DMS114 treated with DMSO at 0.1 percent for 48 hours (cell line): ENCODE measurements around the gene SKAP1.

ENCODE experiments used
- DNase-seq: peaks from one replicate; lab custom pipeline; 2025; ENCODE audit not compliant: unreplicated experiment; lab: John Stamatoyannopoulos, UW

Gene SKAP1

GRCh38 chr17:48125829-48126531 lies 304.0 kb downstream of the SKAP1 start:
- DNase-seq: no peak

- no peak for DNase-seq
These were observed 306.1 kb downstream of the SKAP1 start for GRCh38 chr17:48123776-48124388.

DNA sequence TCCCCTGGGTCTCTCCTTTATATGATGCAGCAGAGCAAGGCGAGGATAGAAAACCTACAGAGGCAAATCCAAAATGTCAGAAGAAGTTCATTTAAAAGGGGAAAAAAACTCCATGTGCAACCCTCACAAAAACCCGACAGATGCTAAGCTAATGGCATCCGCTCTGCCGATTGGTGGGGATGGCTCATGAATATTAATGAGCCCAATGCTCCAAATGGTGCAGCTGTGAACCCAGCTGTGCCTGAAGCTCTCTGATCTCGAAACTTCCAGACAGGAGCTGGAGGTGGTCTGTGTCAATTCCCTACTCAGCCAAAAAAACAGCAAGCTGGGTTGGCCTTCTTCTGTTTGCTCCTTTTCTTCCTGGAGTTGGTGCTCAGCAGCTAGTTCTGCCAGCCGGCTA lies 306.9 kb downstream of the SKAP1 start:
- no peak for DNase-seq

GRCh38 chr17:48122665-48123045 lies 307.4 kb downstream of the SKAP1 start:
- no peak for DNase-seq

DNA sequence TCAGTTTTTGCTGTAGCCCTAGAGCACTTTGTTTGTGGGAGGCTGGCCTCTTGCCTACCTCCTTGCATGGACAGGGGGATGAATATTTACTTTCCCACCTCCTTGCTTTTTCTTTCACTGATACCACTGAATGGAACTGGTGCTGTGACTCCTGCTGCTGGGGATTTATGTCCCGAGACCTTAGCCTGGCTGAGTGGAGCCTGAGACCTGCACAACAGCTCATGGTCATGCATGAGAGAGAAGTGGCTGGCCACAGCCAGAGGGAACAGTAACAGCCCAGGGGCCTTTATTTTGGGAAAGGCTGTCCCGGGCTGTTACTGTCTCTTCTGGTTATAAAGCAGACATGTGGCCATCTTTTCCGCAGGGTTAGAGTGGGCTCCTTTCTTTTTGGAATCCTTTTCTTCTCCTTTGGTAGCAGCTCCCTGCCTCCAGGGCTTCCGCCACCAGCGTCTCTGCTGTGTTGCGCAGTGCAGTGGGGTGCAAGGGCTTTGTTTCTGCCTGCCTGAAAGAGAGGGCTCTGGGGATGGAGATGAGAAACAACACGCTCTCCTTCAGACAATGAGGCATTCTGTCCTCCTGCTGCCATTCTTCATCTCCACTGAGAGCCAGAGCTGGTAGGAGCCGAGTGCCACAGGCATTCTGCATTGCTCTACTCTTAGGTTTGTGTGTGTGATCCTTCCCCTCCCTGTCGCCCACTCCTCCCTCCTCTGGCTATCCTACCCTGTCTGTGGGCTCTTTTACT lies 307.9 kb downstream of the SKAP1 start:
- no peak for DNase-seq

GRCh38 chr17:48113201-48113676 lies 316.8 kb downstream of the SKAP1 start:
- DNase-seq: no peak

- DNase-seq: no peak
These were observed 318.1 kb downstream of the SKAP1 start for GRCh38 chr17:48111937-48112241.

DNA sequence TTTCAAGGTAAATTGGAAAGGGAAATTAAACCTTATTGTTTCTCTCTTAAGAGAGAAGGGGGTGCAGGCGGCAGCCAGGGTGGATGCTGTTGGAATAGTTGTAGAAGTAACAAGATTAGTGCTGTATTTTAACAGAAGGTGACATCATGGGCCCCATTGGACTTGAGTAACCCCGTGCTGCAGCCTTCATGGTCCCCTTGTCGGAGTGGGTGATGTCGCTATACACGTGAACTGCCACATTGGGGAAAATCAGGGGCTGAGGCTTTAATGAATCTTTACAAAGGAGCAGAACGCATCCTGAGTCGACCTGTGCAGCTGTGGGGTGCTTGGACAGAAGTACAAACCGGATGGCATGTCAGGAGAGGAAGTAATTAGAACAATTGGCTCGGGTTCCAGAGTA lies 319.3 kb downstream of the SKAP1 start:
- DNase-seq: no peak

DNA sequence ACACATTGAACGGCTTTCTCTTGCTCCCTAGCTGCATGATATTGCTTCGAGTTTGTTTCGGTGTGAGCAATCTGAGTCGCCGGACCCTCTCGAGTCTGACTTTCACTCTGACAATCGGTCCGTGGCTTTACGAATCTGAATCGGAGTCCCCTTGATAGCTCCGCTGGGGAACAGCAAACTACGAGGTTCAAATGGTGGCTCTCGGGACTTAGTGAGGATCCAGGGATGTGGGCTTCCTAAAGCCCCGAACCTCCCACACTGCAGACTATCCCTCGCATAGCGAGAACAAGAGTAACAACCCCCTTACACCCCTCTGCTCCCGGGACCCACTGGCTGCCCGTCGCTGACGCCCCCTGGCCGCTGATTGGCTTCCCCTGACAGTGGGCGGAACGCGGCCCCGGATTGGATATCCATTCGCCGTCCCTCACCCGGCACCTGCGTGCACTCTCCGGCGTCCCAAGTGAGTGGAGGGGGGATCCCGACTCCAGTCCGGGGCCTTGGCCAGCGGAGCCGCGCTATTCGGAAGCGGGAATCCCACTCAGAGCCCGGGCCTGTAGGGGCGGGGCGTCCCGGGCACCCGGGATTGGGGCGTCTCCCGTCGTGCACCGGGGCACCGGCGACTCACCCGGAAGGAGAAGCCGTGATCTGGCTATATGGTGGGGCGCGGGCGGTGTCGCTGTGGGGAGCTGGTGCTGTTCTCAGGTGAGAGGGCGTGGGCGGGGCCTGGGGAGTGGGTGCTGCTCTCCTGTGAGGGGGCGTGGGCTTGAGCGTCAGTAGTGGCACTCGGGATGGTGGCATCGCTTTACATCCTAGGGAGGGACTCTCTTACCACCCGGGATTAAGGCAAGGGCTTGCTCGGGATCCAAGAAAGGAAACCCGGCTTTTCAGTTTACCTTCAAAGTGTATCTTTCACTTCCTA lies 322.6 kb downstream of the SKAP1 start, which contains the start of gene SNX11:
SNX11 (plus strand) TSS at position 630 of the 919 bp plus-strand sequence. CDS start 4,278 bp downstream, outside the sequence.
- DNase-seq: peak; percentile 79

- DNase-seq: no peak
These were observed 323.2 kb downstream of the SKAP1 start for GRCh38 chr17:48106802-48107136.

DNA sequence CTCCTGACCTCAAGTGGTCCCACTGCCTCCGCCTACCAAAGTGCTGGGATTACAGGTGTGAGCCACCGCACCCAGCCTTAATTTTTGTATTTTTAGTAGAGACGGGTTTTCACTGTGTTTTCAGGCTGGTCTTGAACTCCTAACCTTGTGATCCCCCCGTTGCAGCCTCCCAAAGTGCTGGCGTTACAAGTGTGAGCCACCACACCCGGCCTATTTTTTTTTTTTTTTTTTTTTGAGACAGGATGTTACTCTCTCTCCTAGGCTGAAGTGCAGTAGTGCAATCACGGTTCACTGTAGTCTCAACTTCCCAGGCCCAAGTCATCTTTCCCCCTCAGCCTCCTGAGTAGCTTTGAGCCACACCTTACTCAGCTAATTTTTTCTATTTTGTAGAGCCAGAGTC lies 325.6 kb downstream of the SKAP1 start:
- no peak for DNase-seq

GRCh38 chr17:48102798-48103715 lies 327.0 kb downstream of the SKAP1 start:
- no peak for DNase-seq

DNA sequence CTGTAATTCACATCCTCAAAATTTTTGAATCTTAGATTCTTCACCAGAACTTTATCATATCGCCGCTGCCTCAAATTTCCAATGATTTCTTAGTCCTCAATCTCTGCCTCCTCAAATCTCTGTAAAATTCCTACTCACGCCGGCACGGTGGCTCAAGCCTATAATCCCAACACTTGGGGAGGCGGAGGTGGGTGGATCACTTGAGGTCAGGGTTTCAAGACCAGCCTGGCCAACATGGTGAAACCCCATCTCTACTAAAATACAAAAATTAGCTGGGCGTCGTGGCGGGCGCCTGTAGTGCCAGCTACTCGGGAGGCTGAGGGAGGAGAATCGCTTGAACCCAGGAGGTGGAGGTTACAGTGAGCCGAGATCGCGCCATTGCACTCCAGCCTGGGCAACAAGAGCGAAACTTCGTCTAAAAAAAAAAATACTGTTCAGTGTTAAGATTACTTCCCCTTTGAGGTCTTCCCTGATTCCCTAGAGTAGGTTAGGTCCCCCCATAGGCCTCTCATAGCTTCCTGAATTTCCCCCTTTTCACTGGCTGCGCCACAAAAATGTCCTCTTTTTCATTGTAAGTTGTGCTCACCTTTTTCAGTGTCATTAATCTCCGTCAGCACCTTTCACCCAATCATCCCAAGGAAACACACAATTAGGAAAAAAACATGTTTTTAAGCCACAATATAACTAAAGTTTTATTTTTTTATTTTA lies 327.8 kb downstream of the SKAP1 start:
- DNase-seq: no peak

DNA sequence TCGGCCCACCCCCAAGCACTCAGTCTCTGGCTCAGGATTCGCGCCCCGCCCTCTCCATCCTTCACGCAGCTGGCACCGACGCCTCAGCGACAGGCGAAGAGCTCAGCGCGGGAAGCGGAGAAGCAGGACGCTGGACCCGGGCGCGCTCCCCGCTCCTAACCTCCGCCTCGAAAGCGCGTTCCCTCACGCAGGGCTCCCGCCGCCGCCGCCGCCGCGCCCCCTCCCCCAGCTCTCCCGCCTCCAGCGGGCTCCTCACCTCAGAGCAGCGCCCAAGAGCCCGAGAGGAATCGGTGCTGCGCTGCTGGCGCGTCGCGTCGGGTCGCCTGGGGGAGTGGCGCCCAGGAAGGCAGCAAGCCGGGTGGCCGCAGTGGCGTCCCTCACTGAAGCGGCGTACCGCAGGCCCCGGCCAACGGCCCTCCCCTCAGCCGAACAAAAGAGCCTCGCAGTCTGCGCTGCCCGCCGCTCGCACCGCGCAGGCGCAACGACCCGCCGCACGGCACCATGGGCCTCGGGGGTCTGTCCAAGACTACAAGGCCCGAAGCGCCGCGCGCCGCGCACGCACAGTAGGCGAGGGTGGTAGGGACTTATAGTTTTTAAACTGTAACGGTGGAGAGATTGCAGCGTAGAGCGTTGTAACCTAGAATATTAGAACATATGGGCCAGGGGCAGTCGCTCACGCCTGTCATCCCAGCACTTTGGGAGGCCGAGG lies 328.8 kb downstream of the SKAP1 start, which contains the start of gene CBX1:
CBX1 (minus strand) TSS at position 467 of the 709 bp plus-strand sequence. CDS start 24,474 bp downstream, outside the sequence.
- DNase-seq: peak; percentile 82

DNA sequence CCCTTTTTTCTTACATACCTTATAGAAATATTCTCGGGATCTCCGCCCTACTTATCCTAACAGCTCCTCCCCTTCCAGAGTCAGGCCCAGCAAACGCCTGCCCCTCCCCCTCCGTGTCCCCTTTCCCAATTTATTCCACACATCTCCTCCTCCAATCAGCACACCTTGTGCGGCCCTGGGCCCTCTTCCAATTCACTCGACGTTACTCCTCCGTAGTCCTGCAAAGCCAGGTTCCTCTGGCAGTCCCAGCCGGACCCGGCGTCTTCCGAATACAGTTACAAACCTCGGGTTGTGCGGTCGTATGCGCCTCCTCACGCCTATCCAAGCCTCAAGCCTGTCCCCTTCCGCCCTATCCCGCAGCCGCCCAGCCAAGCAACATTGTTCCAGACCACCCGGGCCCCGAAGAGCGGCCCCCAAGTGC lies 329.4 kb downstream of the SKAP1 start:
- peak; percentile 52 for DNase-seq

DNA sequence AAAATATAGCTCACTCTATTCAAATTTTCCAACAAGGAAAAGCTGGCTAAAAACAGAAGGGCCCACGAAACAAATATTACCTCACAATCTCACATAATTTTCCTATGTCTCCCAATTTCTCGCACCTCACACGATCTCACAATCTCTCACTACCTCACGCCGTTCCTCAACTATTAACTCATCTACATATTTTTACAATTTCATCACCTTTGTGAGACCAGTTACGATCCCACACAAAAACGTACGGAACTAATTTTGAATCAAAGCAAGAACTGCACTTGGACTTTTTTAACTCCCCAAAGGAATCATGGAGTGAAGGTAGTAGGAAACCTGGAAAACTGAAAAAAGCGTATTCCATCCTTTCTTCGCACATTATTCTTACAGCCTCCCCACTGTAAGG lies 329.9 kb downstream of the SKAP1 start:
- no peak for DNase-seq

GRCh38 chr17:48095611-48096010 lies 334.4 kb downstream of the SKAP1 start:
- DNase-seq: no peak

DNA sequence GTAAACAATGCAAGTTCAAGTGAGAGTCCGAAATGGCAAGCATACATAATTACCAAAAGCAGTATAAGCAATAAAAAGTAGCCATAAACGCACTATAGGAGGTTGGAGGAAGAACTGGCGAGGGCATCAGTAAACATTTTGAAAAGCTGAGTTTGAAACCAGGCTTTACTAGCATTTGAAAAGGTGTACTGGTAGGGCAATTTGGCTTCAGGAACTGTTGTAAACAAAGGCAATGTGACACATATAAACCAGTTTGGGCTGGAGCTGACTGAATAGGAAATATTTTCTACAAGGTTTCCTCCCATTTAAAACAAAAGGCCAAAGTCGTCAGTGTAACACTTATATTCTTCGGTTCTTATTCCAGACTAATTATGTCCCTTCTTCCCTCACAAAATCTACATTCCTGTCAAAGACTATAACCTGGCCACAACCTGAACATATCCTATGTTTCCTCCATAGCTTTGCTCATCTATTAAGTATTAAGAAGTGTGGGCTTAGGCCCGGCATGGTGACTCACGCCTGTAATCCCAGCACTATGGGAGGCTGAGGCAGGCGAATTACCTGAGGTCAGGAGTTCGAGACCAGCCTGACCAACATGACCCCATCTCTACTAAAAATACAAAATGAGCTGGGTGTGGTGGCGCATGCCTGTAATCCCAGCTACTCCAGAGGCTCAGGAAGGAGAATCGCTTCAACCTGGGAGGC lies 336.5 kb downstream of the SKAP1 start:
- DNase-seq: no peak
